ENCODE measurements around the gene FOXP1. TPM values are rescaled to one million over a fixed set of nuclear protein-coding genes. Genes with fewer than 3 reads are reported as not detected.

FOXP1 gene
- total RNA-seq, 1 donor, result 195 TPM

DNA sequence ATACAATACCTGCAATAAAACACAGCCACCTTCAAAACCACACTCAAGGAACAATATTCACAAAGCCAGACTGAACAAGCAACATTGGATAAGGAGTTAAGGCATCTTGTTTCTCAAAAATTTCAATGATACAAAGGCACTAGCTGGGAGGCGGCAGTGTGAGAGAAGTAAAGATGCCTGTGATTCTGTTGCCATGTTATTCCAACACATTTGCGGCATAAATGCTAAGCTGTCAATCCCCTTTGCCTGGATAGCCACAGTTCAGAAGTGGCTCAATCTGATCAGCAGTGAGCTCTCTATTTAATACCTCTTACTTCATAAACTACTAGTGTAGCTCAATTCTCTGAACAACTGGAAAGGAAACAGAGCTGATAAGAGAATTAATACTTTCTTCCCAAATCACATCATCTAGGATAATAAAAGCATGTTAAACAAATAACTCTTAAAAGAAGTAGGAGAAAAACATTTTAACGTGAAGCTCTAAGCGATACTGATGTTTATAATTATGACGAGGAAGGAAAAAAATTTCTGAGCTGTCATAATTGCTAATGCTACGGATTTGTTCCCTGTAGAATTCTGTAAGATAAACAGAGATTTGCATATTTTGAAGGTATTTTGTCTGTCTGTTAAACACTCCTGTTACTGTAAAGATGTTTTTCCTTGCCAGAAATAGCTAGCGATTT lies 358.4 kb downstream of the FOXP1 start:
- Histone ChIP-seq H3K4me1 (ENCODE audit: insufficient read depth, low read length) (peaks cover 25% of the 10 kb centered on the region), H3K36me3 (ENCODE audit: insufficient read depth, low read length) (no peaks in the 10 kb centered on the region), H3K4me2 (ENCODE audit: insufficient read depth, low read length) (peak overlapping the region; percentile 80), H2AFZ (ENCODE audit: low read length) (peak overlapping the region; percentile 24), H3K27me3 (ENCODE audit: insufficient read depth, low read length) (no peaks in the 10 kb centered on the region), H3K4me3 (ENCODE audit: insufficient read depth, low read length) (peak overlapping the region; percentile 47), H3K27ac (ENCODE audit: low read depth, low read length) (peak overlapping the region; percentile 94), H4K20me1 (ENCODE audit: insufficient read depth, low read length) (no peaks in the 10 kb centered on the region), H3K9me3 (ENCODE audit: low read depth, low read length) (no peaks in the 10 kb centered on the region), H3K79me2 (ENCODE audit: insufficient read depth, low read length) (peaks cover 40% of the 10 kb centered on the region)
- peak; percentile 38 for DNase-seq (ENCODE audit: insufficient read length, low spot score, missing footprints)
- no peak for TF ChIP-seq CTCF (IDR thresholded peaks at IDR 0.05; ENCODE audit: extremely low read depth, low read depth, low read length)

- no peaks in the 10 kb centered on the region for H3K36me3 ChIP-seq (ENCODE audit: insufficient read depth, low read length)
- no peaks in the 10 kb centered on the region for H3K9me3 ChIP-seq (ENCODE audit: low read depth, low read length)
- no peak overlapping the region for H3K27ac ChIP-seq (ENCODE audit: low read depth, low read length)
- no peaks in the 10 kb centered on the region for H3K27me3 ChIP-seq (ENCODE audit: insufficient read depth, low read length)
- no peak overlapping the region for H3K4me3 ChIP-seq (ENCODE audit: insufficient read depth, low read length)
- TF ChIP-seq CTCF (IDR thresholded peaks at IDR 0.05; ENCODE audit: extremely low read depth, low read depth, low read length), result no peak
- H3K4me1 ChIP-seq (ENCODE audit: insufficient read depth, low read length), result peaks cover 2% of the 10 kb centered on the region
- no peak overlapping the region for H3K4me2 ChIP-seq (ENCODE audit: insufficient read depth, low read length)
- no peak for DNase-seq (ENCODE audit: insufficient read length, low spot score, missing footprints)
- H3K79me2 ChIP-seq (ENCODE audit: insufficient read depth, low read length), result peaks cover 42% of the 10 kb centered on the region
- H4K20me1 ChIP-seq (ENCODE audit: insufficient read depth, low read length), result no peaks in the 10 kb centered on the region
- no peak overlapping the region for H2AFZ ChIP-seq (ENCODE audit: low read length)
Measured at GRCh38 chr3:71219744-71220638, 363.5 kb downstream of the FOXP1 start.

DNA sequence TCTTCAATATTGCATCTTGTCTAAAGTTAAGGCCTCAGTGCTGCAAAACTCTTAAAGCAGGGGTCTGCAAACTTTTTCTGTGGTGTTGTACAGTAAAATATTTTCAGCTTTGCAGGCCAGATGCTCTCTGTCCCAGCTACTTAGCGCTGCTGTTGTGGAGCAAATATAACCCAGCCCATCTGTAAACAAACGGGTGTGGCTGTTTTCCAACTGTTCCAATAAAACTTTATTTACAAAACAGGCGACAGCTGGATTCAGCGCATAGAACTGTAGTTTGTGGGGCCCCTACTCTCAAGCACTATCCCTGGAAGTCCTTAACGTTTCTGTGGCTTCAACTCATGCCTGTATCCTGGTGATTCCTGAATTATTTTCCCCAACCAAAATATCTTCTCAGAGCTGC lies 365.0 kb downstream of the FOXP1 start:
- no peaks in the 10 kb centered on the region for H3K4me1 ChIP-seq (ENCODE audit: insufficient read depth, low read length)
- H3K4me2 ChIP-seq (ENCODE audit: insufficient read depth, low read length), result no peak overlapping the region
- no peak overlapping the region for H3K4me3 ChIP-seq (ENCODE audit: insufficient read depth, low read length)
- H4K20me1 ChIP-seq (ENCODE audit: insufficient read depth, low read length), result no peaks in the 10 kb centered on the region
- H3K9me3 ChIP-seq (ENCODE audit: low read depth, low read length), result no peaks in the 10 kb centered on the region
- DNase-seq (ENCODE audit: insufficient read length, low spot score, missing footprints), result no peak
- H3K27ac ChIP-seq (ENCODE audit: low read depth, low read length), result no peak overlapping the region
- H3K79me2 ChIP-seq (ENCODE audit: insufficient read depth, low read length), result peaks cover 40% of the 10 kb centered on the region
- H3K36me3 ChIP-seq (ENCODE audit: insufficient read depth, low read length), result no peaks in the 10 kb centered on the region
- no peak overlapping the region for H2AFZ ChIP-seq (ENCODE audit: low read length)
- no peaks in the 10 kb centered on the region for H3K27me3 ChIP-seq (ENCODE audit: insufficient read depth, low read length)
- TF ChIP-seq CTCF (IDR thresholded peaks at IDR 0.05; ENCODE audit: extremely low read depth, low read depth, low read length), result no peak

GRCh38 chr3:71217640-71218222 lies 365.8 kb downstream of the FOXP1 start:
- no peak overlapping the region for H3K4me2 ChIP-seq (ENCODE audit: insufficient read depth, low read length)
- no peaks in the 10 kb centered on the region for H3K4me1 ChIP-seq (ENCODE audit: insufficient read depth, low read length)
- no peaks in the 10 kb centered on the region for H3K36me3 ChIP-seq (ENCODE audit: insufficient read depth, low read length)
- no peak for DNase-seq (ENCODE audit: insufficient read length, low spot score, missing footprints)
- H3K4me3 ChIP-seq (ENCODE audit: insufficient read depth, low read length), result no peak overlapping the region
- no peaks in the 10 kb centered on the region for H4K20me1 ChIP-seq (ENCODE audit: insufficient read depth, low read length)
- no peaks in the 10 kb centered on the region for H3K9me3 ChIP-seq (ENCODE audit: low read depth, low read length)
- no peaks in the 10 kb centered on the region for H3K27me3 ChIP-seq (ENCODE audit: insufficient read depth, low read length)
- no peak for TF ChIP-seq CTCF (IDR thresholded peaks at IDR 0.05; ENCODE audit: extremely low read depth, low read depth, low read length)
- H3K27ac ChIP-seq (ENCODE audit: low read depth, low read length), result no peak overlapping the region
- no peak overlapping the region for H2AFZ ChIP-seq (ENCODE audit: low read length)
- H3K79me2 ChIP-seq (ENCODE audit: insufficient read depth, low read length), result peaks cover 40% of the 10 kb centered on the region
